Measurements from ENCODE around the gene TIGD1.
"Not testable (repeated sequence)": the region's sequence is repeated elsewhere in the genome, so short reads cannot be mapped to it uniquely, and the experiment has no call there.

The TIGD1 gene

DNA sequence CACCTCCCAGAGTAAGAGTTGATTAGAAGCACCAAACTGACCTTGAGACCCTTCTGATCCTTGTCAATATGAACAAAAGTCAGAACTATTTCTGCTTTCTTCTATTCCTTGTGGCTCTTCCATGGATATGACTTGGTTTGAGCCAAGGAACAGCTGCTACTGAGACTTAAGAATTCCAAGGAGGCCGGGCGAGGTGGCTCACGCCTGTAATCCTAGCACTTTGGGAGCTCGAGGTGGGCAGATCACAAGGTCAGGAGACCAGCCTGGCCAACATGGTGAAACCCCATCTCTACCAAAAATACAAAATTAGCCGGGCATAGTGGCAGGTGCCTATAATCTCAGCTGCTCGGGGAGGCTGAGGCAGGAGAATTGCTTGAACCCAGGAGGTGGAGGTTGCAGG, 20.1 kb upstream of the TIGD1 start:
- not testable (repeated sequence) for DNase-seq (ENCODE audit: low read depth, low spot score)

GRCh38 chr2:232569541-232569940, 19.2 kb upstream of the TIGD1 start:
- DNase-seq (ENCODE audit: low read depth, low spot score) = no peak

- DNase-seq (ENCODE audit: low read depth, low spot score) = no peak
Measured at GRCh38 chr2:232568161-232568560, 17.8 kb upstream of the TIGD1 start.

GRCh38 chr2:232567721-232568120, 17.4 kb upstream of the TIGD1 start:
- no peak for DNase-seq (ENCODE audit: low read depth, low spot score)

DNA sequence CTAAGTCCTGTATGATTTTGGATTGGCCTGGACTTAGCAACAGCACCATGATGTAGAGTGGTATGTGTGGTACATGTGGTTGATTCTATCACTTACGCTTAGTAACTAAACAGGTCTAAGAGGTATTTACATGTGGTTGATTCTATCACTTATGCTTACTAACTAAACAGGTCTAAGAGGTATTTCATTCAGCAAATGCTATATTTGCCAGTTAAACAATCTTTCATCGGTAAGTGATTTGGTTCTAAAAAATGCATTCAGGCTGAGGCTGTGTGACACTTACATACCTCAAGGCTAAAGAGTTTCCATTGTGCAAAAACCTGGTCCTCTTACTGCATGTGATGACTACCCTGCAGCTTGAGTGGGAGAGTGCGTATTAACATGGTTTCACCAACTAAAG, 13.2 kb upstream of the TIGD1 start:
- DNase-seq (ENCODE audit: low read depth, low spot score) = no peak

- DNase-seq (ENCODE audit: low read depth, low spot score) = no peak
Measured at GRCh38 chr2:232562515-232563151, 12.3 kb upstream of the TIGD1 start.

DNA sequence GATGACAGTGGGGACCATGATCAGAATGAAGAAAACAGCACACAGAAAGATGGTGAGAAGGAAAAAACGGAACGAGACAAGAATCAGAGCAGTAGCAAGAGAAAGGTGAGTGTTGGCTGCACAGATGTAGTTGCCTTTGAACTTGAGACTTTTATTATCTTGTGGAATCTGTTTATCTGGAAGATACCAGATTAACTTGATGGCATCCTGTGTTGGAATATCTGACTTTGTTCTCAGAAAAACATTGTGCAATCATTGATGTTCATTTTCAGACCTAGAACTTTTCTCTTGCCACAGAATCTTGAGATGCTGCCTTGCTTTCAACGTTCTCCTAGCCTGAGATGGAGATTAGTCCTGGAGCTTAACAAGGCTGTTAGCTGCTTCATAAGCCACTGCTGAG, 6.1 kb upstream of the TIGD1 start:
- DNase-seq (ENCODE audit: low read depth, low spot score) = no peak

- DNase-seq (ENCODE audit: low read depth, low spot score) = no peak
Measured at GRCh38 chr2:232551776-232552175, 1.4 kb upstream of the TIGD1 start.

- DNase-seq (ENCODE audit: low read depth, low spot score) = no peak
Measured at GRCh38 chr2:232551250-232551638, 887 bp upstream of the TIGD1 start.

DNA sequence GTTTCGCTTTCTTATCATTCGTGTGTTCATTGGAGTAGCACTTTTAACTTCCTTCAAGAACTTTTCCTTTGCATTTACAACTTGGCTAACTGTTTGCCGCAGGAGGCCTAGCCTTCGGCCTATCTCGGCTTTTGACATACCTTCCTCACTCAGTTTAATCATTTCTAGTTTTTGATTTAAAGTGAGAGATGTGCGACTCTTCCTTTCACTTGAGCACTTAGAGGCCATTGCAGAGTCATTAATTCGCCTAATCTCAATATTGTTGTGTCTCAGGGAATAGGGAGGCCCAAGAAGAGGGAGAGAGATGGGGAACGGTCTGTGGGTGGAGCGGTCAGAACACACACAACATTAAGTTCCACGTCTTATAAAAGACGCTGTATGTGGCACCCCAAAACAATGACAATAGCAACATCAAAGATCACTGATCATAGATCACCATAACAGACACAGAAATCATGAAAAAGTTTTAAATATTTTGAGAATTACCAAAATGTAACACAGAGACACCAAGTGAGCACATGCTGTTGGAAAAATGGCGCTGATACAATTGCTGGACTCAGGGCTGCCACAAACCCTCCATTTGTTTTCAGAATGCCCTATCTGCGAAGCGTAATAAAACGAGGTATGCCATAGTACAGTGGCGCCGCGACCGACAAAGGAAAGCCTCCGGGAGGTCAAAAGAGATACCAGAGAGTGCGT, 553 bp downstream of the TIGD1 start:
- DNase-seq (ENCODE audit: low read depth, low spot score) = no peak

GRCh38 chr2:232547991-232548390, 2.4 kb downstream of the TIGD1 start:
- DNase-seq (ENCODE audit: low read depth, low spot score) = no peak

DNA sequence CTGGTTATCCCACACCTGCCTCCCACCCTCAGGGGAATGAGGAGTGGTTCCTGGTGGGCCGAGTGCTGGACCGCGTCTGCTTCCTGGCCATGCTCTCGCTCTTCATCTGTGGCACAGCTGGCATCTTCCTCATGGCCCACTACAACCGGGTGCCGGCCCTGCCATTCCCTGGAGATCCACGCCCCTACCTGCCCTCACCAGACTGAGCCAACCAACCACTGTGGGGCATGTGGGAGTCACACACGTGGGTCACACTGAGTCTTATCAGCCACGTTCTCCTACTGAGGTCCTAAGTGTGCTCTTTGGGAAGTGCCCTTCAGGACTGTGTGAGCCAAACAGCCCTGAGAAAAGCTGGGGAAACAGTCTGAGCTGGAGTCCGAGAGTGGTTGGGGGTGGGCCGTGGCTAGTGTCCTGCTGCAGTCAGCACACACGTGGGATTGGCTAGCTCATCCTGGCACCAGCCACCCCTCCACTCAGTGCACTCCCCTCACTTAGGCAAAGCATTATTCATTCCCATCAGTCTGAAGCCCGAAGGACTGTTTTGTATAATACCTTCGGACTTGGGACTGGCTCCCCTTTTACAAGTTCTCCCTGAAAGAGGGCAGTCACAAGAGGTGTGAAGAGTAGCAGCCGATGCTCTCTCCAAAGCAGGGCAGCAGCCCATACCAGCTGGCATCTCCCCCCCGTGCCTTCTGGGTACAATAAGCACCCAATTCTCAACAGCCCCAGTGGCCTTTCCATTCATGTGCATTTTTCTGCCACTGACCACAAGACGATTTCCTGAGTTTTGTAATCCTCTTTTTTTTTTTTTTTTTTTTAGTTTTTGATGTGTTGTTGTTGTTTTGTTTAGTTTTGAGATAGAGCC, 4.6 kb downstream of the TIGD1 start:
- DNase-seq (ENCODE audit: low read depth, low spot score) = no peak

- no peak for DNase-seq (ENCODE audit: low read depth, low spot score)
Measured at GRCh38 chr2:232544674-232545073, 5.7 kb downstream of the TIGD1 start.

GRCh38 chr2:232543928-232544631, 6.3 kb downstream of the TIGD1 start:
- DNase-seq (ENCODE audit: low read depth, low spot score) = no peak

- no peak for DNase-seq (ENCODE audit: low read depth, low spot score)
Measured at GRCh38 chr2:232543491-232543890, 6.9 kb downstream of the TIGD1 start.

- DNase-seq (ENCODE audit: low read depth, low spot score) = no peak
Measured at GRCh38 chr2:232542715-232543467, 7.5 kb downstream of the TIGD1 start.

- DNase-seq (ENCODE audit: low read depth, low spot score) = no peak
Measured at GRCh38 chr2:232541961-232542714, 8.2 kb downstream of the TIGD1 start.

DNA sequence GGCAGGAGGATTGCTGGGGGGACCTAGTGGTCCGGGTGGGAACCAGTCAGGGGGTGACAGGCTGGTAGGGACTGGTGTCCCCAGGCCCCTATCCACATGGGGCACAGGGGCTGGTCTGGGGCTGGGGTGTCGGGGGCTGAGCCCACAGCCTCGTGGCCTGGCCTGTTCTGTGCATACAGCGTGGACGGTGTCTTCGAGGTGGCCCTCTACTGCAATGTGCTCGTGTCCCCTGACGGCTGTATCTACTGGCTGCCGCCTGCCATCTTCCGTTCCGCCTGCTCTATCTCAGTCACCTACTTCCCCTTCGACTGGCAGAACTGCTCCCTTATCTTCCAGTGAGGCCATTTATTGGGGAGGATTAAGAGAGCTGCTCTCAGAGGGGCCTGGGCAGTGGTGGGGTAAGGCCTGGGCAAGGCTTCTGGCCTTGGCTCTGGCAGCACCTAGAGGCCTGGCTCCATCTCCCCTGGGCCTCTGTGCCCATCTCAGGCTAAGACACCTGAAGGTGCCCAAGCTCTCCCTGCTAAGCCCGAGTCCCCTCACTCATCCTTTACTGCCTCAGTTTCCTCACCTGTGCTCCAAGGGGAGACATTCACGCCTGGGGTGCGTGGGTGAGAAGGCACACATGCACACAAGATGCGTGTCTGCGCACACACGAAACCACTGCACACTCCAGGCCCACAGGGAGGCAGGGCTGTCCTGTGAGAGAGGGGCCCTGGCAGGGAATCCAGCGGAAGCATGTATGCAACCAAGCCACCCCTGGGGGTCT, 9.0 kb downstream of the TIGD1 start:
- DNase-seq (ENCODE audit: low read depth, low spot score) = no peak

GRCh38 chr2:232540441-232541041, 9.8 kb downstream of the TIGD1 start:
- no peak for DNase-seq (ENCODE audit: low read depth, low spot score)
